ENCODE measurements around the gene SRPK2. TPM values are rescaled to one million over a fixed set of nuclear protein-coding genes. Genes with fewer than 3 reads are reported as not detected.

The SRPK2 gene
- total RNA-seq, 1 experiment from 2014 or later = 58.2 TPM

DNA sequence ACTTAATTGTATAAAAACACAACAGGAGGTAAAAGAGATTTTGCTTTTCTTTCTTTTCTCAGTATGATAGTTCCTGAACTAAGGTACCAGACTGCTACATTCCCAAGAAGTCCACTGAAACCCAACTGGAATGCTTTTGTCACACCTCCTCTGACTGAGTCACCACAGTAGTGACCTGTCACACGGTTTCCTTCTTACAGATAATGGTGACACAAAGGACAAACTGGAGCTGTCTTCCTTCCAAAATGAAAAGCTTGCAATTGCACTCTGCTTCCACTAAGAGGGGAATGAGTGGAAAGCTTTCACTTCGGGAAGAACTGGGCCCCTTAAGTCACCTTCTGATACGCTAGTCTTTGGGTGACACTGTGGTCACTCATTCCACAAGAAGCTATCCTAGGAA lies 252.5 kb downstream of the SRPK2 start:
- Histone ChIP-seq H3K4me1 (ENCODE audit: control insufficient read depth, insufficient read depth, low read length) (no peaks in the 10 kb centered on the region), H3K27ac (ENCODE audit: low read length) (no peak overlapping the region), H3K36me3 (ENCODE audit: control insufficient read depth, insufficient read depth, low read length) (peaks cover 5% of the 10 kb centered on the region), H3K27me3 (ENCODE audit: control insufficient read depth, insufficient read depth, low read length) (no peaks in the 10 kb centered on the region), H3K4me3 (ENCODE audit: low read depth in 2 of 2, low read length in 2 of 2) (no peak overlapping the region), H3K9me3 (ENCODE audit: control insufficient read depth, insufficient read depth, low read depth, low read length) (no peaks in the 10 kb centered on the region)
- ATAC-seq = no peak
- CTCF ChIA-PET = interaction anchor here (0.5 kb wide), 1 partner anchor 159 kb away, joined by 3 read pairs; no protein-coding TSS in a partner anchor
- BruUV-seq (replicated peaks) = no TSS peak
- TF ChIP-seq, protein P1, sequence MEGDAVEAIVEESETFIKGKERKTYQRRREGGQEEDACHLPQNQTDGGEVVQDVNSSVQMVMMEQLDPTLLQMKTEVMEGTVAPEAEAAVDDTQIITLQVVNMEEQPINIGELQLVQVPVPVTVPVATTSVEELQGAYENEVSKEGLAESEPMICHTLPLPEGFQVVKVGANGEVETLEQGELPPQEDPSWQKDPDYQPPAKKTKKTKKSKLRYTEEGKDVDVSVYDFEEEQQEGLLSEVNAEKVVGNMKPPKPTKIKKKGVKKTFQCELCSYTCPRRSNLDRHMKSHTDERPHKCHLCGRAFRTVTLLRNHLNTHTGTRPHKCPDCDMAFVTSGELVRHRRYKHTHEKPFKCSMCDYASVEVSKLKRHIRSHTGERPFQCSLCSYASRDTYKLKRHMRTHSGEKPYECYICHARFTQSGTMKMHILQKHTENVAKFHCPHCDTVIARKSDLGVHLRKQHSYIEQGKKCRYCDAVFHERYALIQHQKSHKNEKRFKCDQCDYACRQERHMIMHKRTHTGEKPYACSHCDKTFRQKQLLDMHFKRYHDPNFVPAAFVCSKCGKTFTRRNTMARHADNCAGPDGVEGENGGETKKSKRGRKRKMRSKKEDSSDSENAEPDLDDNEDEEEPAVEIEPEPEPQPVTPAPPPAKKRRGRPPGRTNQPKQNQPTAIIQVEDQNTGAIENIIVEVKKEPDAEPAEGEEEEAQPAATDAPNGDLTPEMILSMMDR (IDR thresholded peaks at IDR 0.05) = no peak
- POLR2A ChIA-PET = no interaction called here
- peak; percentile 22 for DNase-seq (ENCODE audit: low read depth, low spot score)
- intact Hi-C loops (cut with micrococcal nuclease; ENCODE audit: unreplicated experiment) (no loop called here), in situ Hi-C loops (cut with HindIII; ENCODE audit: low pct_unique_long_range_greater_than_20kb, low sequenced_read_pairs) (no loop called here)

DNA sequence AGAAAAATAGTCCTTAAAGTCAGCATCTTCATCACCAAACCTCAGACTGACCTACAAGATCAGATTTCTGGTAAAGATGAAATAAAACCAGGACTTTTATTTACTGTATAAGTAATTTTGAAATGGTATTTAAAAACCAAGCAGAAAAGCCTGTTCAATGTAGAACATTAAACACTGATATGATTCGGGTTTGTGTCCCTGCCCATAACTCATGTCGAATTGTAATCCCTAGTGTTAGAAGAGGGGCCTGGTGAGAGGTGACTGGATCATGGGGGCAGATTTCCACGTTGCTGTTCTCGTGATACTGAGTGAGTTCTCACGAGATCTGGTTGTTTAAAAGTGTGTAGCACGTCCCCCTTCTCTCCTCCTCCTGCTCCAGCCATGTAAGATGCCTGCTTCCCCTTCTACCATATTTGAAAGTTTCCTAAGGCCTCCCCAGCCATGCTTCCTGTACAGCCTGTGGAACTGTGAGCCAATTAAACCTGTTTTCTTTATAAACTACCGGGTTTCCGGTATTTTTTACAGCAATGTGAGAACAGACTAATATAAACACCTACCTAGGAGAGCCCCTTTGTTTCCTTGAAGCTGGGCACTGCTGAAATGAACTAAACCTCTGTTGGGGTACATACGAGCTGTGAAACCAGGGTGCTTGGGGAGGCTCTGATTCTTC lies 254.6 kb downstream of the SRPK2 start:
- BruUV-seq (replicated peaks) = no TSS peak
- CTCF ChIA-PET = no interaction called here
- H3K27ac ChIP-seq (ENCODE audit: low read length) = no peak overlapping the region
- H3K9me3 ChIP-seq (ENCODE audit: control insufficient read depth, insufficient read depth, low read depth, low read length) = no peaks in the 10 kb centered on the region
- H3K4me1 ChIP-seq (ENCODE audit: control insufficient read depth, insufficient read depth, low read length) = no peaks in the 10 kb centered on the region
- POLR2A ChIA-PET = no interaction called here
- TF ChIP-seq SIN3A (IDR thresholded peaks at IDR 0.05; ENCODE audit: borderline replicate concordance, insufficient read depth, low read depth, low read length) (no peak), TCF7L2 (IDR thresholded peaks at IDR 0.05; ENCODE audit: low read depth, low read length) (no peak), POLR2AphosphoS5 (IDR thresholded peaks at IDR 0.05; ENCODE audit: low read depth, low read length) (no peak)
- TF ChIP-seq, protein P1 (IDR thresholded peaks at IDR 0.05) = no peak
- TF ChIP-seq, protein P2, sequence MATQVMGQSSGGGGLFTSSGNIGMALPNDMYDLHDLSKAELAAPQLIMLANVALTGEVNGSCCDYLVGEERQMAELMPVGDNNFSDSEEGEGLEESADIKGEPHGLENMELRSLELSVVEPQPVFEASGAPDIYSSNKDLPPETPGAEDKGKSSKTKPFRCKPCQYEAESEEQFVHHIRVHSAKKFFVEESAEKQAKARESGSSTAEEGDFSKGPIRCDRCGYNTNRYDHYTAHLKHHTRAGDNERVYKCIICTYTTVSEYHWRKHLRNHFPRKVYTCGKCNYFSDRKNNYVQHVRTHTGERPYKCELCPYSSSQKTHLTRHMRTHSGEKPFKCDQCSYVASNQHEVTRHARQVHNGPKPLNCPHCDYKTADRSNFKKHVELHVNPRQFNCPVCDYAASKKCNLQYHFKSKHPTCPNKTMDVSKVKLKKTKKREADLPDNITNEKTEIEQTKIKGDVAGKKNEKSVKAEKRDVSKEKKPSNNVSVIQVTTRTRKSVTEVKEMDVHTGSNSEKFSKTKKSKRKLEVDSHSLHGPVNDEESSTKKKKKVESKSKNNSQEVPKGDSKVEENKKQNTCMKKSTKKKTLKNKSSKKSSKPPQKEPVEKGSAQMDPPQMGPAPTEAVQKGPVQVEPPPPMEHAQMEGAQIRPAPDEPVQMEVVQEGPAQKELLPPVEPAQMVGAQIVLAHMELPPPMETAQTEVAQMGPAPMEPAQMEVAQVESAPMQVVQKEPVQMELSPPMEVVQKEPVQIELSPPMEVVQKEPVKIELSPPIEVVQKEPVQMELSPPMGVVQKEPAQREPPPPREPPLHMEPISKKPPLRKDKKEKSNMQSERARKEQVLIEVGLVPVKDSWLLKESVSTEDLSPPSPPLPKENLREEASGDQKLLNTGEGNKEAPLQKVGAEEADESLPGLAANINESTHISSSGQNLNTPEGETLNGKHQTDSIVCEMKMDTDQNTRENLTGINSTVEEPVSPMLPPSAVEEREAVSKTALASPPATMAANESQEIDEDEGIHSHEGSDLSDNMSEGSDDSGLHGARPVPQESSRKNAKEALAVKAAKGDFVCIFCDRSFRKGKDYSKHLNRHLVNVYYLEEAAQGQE (IDR thresholded peaks at IDR 0.05; ENCODE audit: insufficient read depth in 1 of 2, low read depth in 2 of 2, low read length in 1 of 2) = no peak
- H3K4me3 ChIP-seq (ENCODE audit: low read depth in 2 of 2, low read length in 2 of 2) = no peak overlapping the region
- no peaks in the 10 kb centered on the region for H3K27me3 ChIP-seq (ENCODE audit: control insufficient read depth, insufficient read depth, low read length)
- no peak for DNase-seq (ENCODE audit: low read depth, low spot score)
- in situ Hi-C loops (cut with HindIII; ENCODE audit: low pct_unique_long_range_greater_than_20kb, low sequenced_read_pairs) = no loop called here
- peaks cover 4% of the 10 kb centered on the region; the same call in 1 of the 2 replicates for H3K36me3 ChIP-seq (ENCODE audit: control insufficient read depth, insufficient read depth, low read length)
- ATAC-seq = no peak
- intact Hi-C loops (cut with micrococcal nuclease; ENCODE audit: unreplicated experiment) = no loop called here
